GM12865 (cell line): ENCODE results near the gene LCAT.
A peak's percentile ranks its signal among the peaks of the same experiment; 100 is the strongest.

ENCODE experiments used
- DNase-seq: peaks from one replicate; pipeline ENCODE4 v3.0.0; 2010; ENCODE audit warnings: low read depth
- H3K4me3 ChIP-seq: 2 replicates; pipeline ENCODE4 v1.5.1; 2011; ENCODE audit warnings: mild to moderate bottlenecking, low read depth, low read length, control low read depth
- CTCF ChIP-seq: IDR thresholded peaks from 2 replicates; pipeline ENCODE4 v1.5.1; 2011; ENCODE audit warnings: low read length, control low read depth, low read depth, inconsistent platforms; ENCODE audit not compliant: insufficient read depth; ENCODE audit errors: missing control alignments

The LCAT gene

GRCh38 chr16:67943619-67944504, at the start of gene LCAT:
TSS of gene LCAT (minus strand) at chr16:67944120. CDS start at chr16:67944101, 19 bp downstream.
- no peak for TF ChIP-seq CTCF
- DNase-seq: no peak
- no peak within 1 kb of the TSS for H3K4me3 ChIP-seq

- H3K4me3 ChIP-seq: peak overlapping the region; percentile 30
- peak; percentile 98 for TF ChIP-seq CTCF
- DNase-seq: peak; percentile 90
Measured at GRCh38 chr16:67993207-67994039, 49.5 kb upstream of the LCAT start.

GRCh38 chr16:67992661-67993206, 48.8 kb upstream of the LCAT start:
- peak; percentile 28 for DNase-seq
- no peak for TF ChIP-seq CTCF
- no peak overlapping the region for H3K4me3 ChIP-seq

GRCh38 chr16:67990018-67990386, 46.1 kb upstream of the LCAT start:
- H3K4me3 ChIP-seq: no peak overlapping the region
- no peak for DNase-seq
- TF ChIP-seq CTCF: no peak

GRCh38 chr16:67989322-67990017, 45.5 kb upstream of the LCAT start:
- no peak for TF ChIP-seq CTCF
- DNase-seq: peak; percentile 75
- no peak overlapping the region for H3K4me3 ChIP-seq

- DNase-seq: no peak
- no peak overlapping the region for H3K4me3 ChIP-seq
- TF ChIP-seq CTCF: no peak
Measured at GRCh38 chr16:67988675-67989074, 44.8 kb upstream of the LCAT start.
